Uterine smooth muscle cell (primary cell): Measurements from ENCODE around the gene CDKAL1. TPM values are rescaled to one million over a fixed set of nuclear protein-coding genes. Genes with fewer than 3 reads are reported as not detected.

Experiments
- total RNA-seq: library from RNA; depleted of rRNA; stranded (reverse); fragments of >200 nt; gene quantifications from 2 replicates; pipeline ENCODE4 v1.2.3, GENCODE V29; 2014

The CDKAL1 gene
- 17.4 and 23.1 TPM in 2 replicates for total RNA-seq

DNA sequence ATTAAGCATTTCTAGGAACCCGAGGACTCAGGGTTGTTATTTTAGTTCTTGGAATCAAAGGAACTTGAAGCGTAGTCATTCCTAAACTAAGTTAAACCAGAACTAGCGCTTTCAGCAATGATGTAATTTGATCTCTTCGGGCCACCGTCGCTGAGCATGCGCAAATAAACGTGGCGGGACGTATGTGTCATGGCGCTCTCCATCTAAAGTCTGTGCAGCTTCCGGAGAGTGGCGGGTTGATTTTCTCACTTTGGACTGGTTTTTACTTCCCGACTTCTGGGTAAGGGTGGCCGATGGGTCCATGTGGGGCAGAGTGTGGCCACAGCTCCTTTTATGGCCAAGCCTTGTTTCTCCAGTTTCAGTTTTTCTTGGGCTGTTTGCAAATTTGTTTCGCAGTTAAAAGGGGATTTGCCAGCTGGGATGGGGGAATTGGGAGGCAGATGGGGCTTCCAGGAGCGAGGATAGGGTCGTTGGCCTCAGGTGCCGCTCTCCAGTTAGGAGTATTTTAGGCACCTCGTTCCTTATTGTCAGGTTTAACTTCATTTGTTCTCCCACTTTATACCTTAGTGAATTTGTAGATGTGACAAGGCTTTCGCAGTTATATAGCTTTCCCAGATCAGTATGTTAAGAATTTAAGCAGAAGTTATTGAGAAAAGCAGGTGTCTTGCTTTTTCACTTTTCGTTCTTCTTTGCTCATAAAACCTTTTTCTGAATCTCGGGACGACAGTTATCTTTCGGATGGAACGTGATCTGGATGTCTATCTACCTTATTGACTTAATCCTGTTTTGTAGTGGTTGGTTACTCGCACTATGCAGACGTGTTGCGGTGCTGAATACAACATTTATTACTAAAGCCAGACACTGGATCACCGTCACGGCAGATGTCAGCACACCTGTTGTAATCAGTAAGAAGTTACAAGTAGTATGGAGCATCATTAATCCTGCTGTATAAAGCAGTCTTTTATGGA is at the start of gene CDKAL1:
Gene CDKAL1 (plus strand): TSS at position 163 of the 968 bp plus-strand sequence. CDS start 11,894 bp downstream, outside the sequence.

Other genes with a start within 250 kb of the CDKAL1 start
- 4.0 and 4.8 TPM in 2 replicates for gene E2F3, start 132.6 kb upstream of the CDKAL1 start, total RNA-seq